K562 (cell line): ENCODE results near the gene DEFB114.

Experiments
- EP300 ChIP-seq: IDR thresholded peaks from 2 replicates; pipeline ENCODE4 v1.6.1; 2012; ENCODE audit warnings: low read length, improper control_type of control experiment
- KAT7 ChIP-seq: sonication (generic); formaldehyde crosslinking; IDR thresholded peaks from 2 replicates; pipeline ENCODE4 v1.8.0; 2022; ENCODE audit warnings: missing genetic modification reagents, mild to moderate bottlenecking, borderline replicate concordance
- MYNN ChIP-seq, 2 experiments: sonication (generic); formaldehyde crosslinking in 1 of 2; IDR thresholded peaks; 2 replicates each; pipeline versions ENCODE4 v1.5.0 to v1.6.1; 2016 to 2020; ENCODE audit warnings: antibody characterized with exemption in 1 of 2, missing genetic modification reagents in 1 of 2
- NCOA6 ChIP-seq: fragments of 450-650 bp; IDR thresholded peaks from 2 replicates; pipeline ENCODE4 v1.6.1; 2017; ENCODE audit warnings: mild to moderate bottlenecking
- NONO ChIP-seq, 2 experiments: fragments of 200-400 bp in 1 of 2; fragments of 450-650 bp in 1 of 2; formaldehyde crosslinking in 1 of 2; IDR thresholded peaks; 2 replicates each; pipeline ENCODE4 v1.6.1; 2017; ENCODE audit warnings: low read depth in 2 of 2, mild to moderate bottlenecking in 2 of 2, moderate library complexity in 2 of 2, low read length in 1 of 2
- TCF7L2 ChIP-seq: fragments of 150-350 bp; IDR thresholded peaks from 2 replicates; pipeline ENCODE4 v1.6.1; 2016; ENCODE audit warnings: low read depth, mild to moderate bottlenecking, low read length, moderate library complexity
- TF ChIP-seq, protein P1 (sequence below), 3 experiments: IDR thresholded peaks in 2 of 3; conservative IDR thresholded peaks in 1 of 3; 2 replicates each; pipeline ENCODE4 v1.5.1; 2011 to 2012; ENCODE audit warnings: low read length in 3 of 3, mild to moderate bottlenecking in 3 of 3, control low read depth in 2 of 3, improper control_type of control experiment in 1 of 3, inconsistent platforms in 1 of 3, low read depth in 1 of 3, mixed read lengths in 1 of 3, moderate library complexity in 1 of 3; ENCODE audit not compliant: insufficient read depth in 2 of 3

DNA sequence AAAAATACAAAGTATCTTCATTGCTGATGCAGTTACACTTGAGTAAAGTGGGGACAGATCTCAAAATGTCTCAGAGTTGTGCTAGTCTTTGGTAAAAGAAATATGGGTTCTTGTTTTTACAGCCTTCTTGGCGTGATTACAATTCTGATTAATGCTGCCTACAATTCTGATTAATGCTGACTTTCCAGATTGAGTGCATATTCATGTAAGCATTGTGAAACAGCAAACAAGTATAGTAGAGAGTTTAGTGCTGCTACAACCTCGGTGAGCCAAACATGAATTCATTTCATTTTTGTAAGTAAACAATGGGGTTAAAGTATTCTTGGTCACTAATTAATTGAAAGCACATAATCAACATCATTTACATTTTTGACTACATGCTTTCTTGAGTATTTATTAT lies 5.6 kb upstream of the DEFB114 start, which contains the start of gene DEFB113:
- TF ChIP-seq TCF7L2, result no peak
- TF ChIP-seq KAT7 (CRISPR knock-in tag), result no peak
- TF ChIP-seq NONO (IDR thresholded peaks at IDR 0.05; ENCODE audit: low read depth in 2 of 2, low read length in 1 of 2), result no peak
- no peak for TF ChIP-seq NCOA6
- TF ChIP-seq MYNN (IDR thresholded peaks at IDR 0.05), result no peak
- TF ChIP-seq MYNN (CRISPR knock-in tag; IDR thresholded peaks at IDR 0.05), result no peak
- TF ChIP-seq EP300, result no peak
- TF ChIP-seq, protein P1, sequence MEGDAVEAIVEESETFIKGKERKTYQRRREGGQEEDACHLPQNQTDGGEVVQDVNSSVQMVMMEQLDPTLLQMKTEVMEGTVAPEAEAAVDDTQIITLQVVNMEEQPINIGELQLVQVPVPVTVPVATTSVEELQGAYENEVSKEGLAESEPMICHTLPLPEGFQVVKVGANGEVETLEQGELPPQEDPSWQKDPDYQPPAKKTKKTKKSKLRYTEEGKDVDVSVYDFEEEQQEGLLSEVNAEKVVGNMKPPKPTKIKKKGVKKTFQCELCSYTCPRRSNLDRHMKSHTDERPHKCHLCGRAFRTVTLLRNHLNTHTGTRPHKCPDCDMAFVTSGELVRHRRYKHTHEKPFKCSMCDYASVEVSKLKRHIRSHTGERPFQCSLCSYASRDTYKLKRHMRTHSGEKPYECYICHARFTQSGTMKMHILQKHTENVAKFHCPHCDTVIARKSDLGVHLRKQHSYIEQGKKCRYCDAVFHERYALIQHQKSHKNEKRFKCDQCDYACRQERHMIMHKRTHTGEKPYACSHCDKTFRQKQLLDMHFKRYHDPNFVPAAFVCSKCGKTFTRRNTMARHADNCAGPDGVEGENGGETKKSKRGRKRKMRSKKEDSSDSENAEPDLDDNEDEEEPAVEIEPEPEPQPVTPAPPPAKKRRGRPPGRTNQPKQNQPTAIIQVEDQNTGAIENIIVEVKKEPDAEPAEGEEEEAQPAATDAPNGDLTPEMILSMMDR (IDR thresholded peaks at IDR 0.05 in 2 of 3, conservative IDR thresholded peaks at IDR 0.05 in 1 of 3; ENCODE audit: insufficient read depth in 2 of 3, low read depth in 1 of 3, low read length in 3 of 3), result no peak
